WERI-Rb-1 (cell line): ENCODE results near the gene MYLIP.

Experiments used
- DNase-seq: peaks from one replicate; pipeline ENCODE4 v3.0.0-alpha.2; 2020
- H3K27ac ChIP-seq: fragments of 250-450 bp; sonication (Bioruptor Pico); 2 replicates; pipeline ENCODE4 v1.5.1; 2020; ENCODE audit warnings: mild to moderate bottlenecking, moderate library complexity
- H3K27me3 ChIP-seq: fragments of 250-450 bp; sonication (Bioruptor Pico); 2 replicates; pipeline ENCODE4 v1.5.1; 2021; ENCODE audit warnings: mild to moderate bottlenecking, low read depth, moderate library complexity; ENCODE audit not compliant: insufficient read depth, severe bottlenecking
- H3K36me3 ChIP-seq: fragments of 250-450 bp; sonication (Bioruptor Pico); 2 replicates; pipeline ENCODE4 v1.5.1; 2020; ENCODE audit warnings: mild to moderate bottlenecking, moderate library complexity
- H3K4me3 ChIP-seq: 2 replicates; pipeline ENCODE4 v1.5.1; 2011; ENCODE audit warnings: low read depth, mild to moderate bottlenecking, control low read depth, low read length
- H3K9me3 ChIP-seq: fragments of 250-450 bp; sonication (Bioruptor Pico); 2 replicates; pipeline ENCODE4 v1.5.1; 2021; ENCODE audit warnings: mild to moderate bottlenecking, moderate library complexity; ENCODE audit not compliant: severe bottlenecking
- CTCF ChIP-seq: IDR thresholded peaks from 2 replicates; pipeline ENCODE4 v1.5.1; 2011; ENCODE audit warnings: low read depth, mild to moderate bottlenecking, control low read depth, inconsistent platforms, low read length

The MYLIP gene

GRCh38 chr6:16124198-16125180 lies 4.4 kb upstream of the MYLIP start:
- Histone ChIP-seq H3K36me3 (no peaks in the 10 kb centered on the region), H3K4me3 (no peak overlapping the region), H3K27me3 (no peaks in the 10 kb centered on the region), H3K27ac (no peak overlapping the region), H3K9me3 (no peaks in the 10 kb centered on the region)
- no peak for TF ChIP-seq CTCF
- DNase-seq, result no peak

GRCh38 chr6:16126056-16126455 lies 2.8 kb upstream of the MYLIP start:
- H3K27ac ChIP-seq, result no peak overlapping the region
- DNase-seq, result no peak
- H3K4me3 ChIP-seq, result no peak overlapping the region
- H3K27me3 ChIP-seq, result no peaks in the 10 kb centered on the region
- H3K36me3 ChIP-seq, result peaks cover 7% of the 10 kb centered on the region
- H3K9me3 ChIP-seq, result no peaks in the 10 kb centered on the region
- no peak for TF ChIP-seq CTCF

GRCh38 chr6:16126861-16127260 lies 2.0 kb upstream of the MYLIP start:
- Histone ChIP-seq H3K27me3 (no peaks in the 10 kb centered on the region), H3K36me3 (peaks cover 15% of the 10 kb centered on the region), H3K4me3 (no peak overlapping the region), H3K9me3 (no peaks in the 10 kb centered on the region), H3K27ac (no peak overlapping the region)
- TF ChIP-seq CTCF, result no peak
- DNase-seq, result no peak

- peaks cover 21% of the 10 kb centered on the region for H3K36me3 ChIP-seq
- no peak overlapping the region for H3K4me3 ChIP-seq
- H3K9me3 ChIP-seq, result no peaks in the 10 kb centered on the region
- no peaks in the 10 kb centered on the region for H3K27me3 ChIP-seq
- H3K27ac ChIP-seq, result no peak overlapping the region
- no peak for TF ChIP-seq CTCF
- no peak for DNase-seq
Measured at GRCh38 chr6:16127471-16127870, 1.4 kb upstream of the MYLIP start.

- Histone ChIP-seq H3K27ac (peak overlapping the region; percentile 90), H3K36me3 (peaks cover 43% of the 10 kb centered on the region), H3K4me3 (peak overlapping the region; percentile 76), H3K27me3 (no peaks in the 10 kb centered on the region), H3K9me3 (no peaks in the 10 kb centered on the region)
- no peak for TF ChIP-seq CTCF
- peak; percentile 37 for DNase-seq
Measured at GRCh38 chr6:16129623-16130401, 926 bp downstream of the MYLIP start.
